ENCODE results near the gene DCLRE1C. TPM values are rescaled to one million over a fixed set of nuclear protein-coding genes. Genes with fewer than 3 reads are reported as not detected.
A peak's percentile ranks its signal among the peaks of the same experiment; 100 is the strongest.

DCLRE1C gene
- total and polyA plus RNA-seq, 9 of the 15 experiments (the other 6 are each of a cell fraction or from before 2014, with no cell fraction given) = 8.8 to 22.2 (median 13.9) TPM

DNA sequence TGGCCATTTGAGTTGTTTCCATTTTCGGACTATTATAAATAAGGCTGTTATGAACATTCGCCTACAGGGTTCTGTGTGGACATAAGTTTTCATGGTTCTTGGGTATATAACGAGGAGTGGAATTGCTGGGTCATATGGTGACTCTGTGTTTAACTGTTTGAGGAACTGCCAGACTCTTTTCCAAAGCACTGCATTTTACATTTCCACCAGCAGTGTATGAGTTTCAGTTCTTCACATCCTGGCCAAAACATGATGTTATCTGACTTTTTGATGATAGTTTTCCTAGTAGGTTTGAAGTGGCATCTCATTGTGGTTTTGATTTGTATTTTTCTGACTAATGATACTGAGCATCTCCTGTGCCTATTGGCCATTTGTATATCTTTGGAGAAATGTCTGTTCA lies 69.8 kb downstream of the DCLRE1C start:
- no peak overlapping the region for H3K4me2 ChIP-seq (ENCODE audit: insufficient read depth, low read length)
- intact Hi-C loops (cut with micrococcal nuclease) (loop anchor here (5.0 kb wide), 1 partner anchor 68 kb away; the partner anchor contains the start of gene DCLRE1C), in situ Hi-C loops (cut with MboI) (no loop called here)
- 82% methylated on average over 3 of the region's 3 CpGs for WGBS (ENCODE audit: insufficient coverage, low coverage, missing lambda C conversion rate)
- peak overlapping the region; percentile 30; the same call in 1 of the 3 replicates for H3K27ac ChIP-seq (ENCODE audit: extremely low read depth, low read depth, low read length)
- H3K36me3 ChIP-seq (ENCODE audit: control insufficient read depth, insufficient read depth, low read length) = peaks cover 62% of the 10 kb centered on the region
- H3K4me3 ChIP-seq = no peak overlapping the region
- ATAC-seq (no peak), FAIRE-seq (no peak), DNase-seq (ENCODE audit: extremely low read depth in 1 of 4, low spot score in 3 of 4) (no peak)
- H3K9me1 ChIP-seq (ENCODE audit: control insufficient read depth, insufficient read depth, low read length) = no peaks in the 10 kb centered on the region
- no peak overlapping the region for H2AFZ ChIP-seq (ENCODE audit: low read depth, low read length)
- POLR2A ChIA-PET = no interaction called here
- CTCF ChIA-PET (ENCODE audit: low intra/inter-chr PET ratio) = no interaction called here
- no peaks in the 10 kb centered on the region for H3K27me3 ChIP-seq (ENCODE audit: control insufficient read depth in 2 of 2, insufficient read depth in 2 of 2, low read length in 2 of 2)
- peaks cover 96% of the 10 kb centered on the region for H3K79me2 ChIP-seq (ENCODE audit: control insufficient read depth, insufficient read depth, low read length)
- H3K9ac ChIP-seq (ENCODE audit: insufficient read depth in 1 of 2, low read depth in 2 of 2, low read length in 2 of 2) = no peak overlapping the region
- H3K9me3 ChIP-seq (replicated peaks; ENCODE audit: control insufficient read depth, insufficient read depth, low read depth, low read length) = no peaks in the 10 kb centered on the region; the same call in 1 of the 2 replicates
- no TSS peak for BruUV-seq (replicated peaks)
- peaks cover 5 to 10% of the 10 kb centered on the region in 2 experiments; a peak in 4 of 5 replicates for H3K4me1 ChIP-seq (replicated peaks in 1 of 2; ENCODE audit: control insufficient read depth in 2 of 2, insufficient read depth in 2 of 2, low read length in 2 of 2)
- no peak for TF ChIP-seq RBM25 (IDR thresholded peaks at IDR 0.05; ENCODE audit: low read depth, low read length, severe bottlenecking)
- TF ChIP-seq, protein P1, sequence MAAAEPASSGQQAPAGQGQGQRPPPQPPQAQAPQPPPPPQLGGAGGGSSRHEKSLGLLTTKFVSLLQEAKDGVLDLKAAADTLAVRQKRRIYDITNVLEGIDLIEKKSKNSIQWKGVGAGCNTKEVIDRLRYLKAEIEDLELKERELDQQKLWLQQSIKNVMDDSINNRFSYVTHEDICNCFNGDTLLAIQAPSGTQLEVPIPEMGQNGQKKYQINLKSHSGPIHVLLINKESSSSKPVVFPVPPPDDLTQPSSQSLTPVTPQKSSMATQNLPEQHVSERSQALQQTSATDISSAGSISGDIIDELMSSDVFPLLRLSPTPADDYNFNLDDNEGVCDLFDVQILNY (CRISPR knock-in tag; IDR thresholded peaks at IDR 0.05) = no peak
- TF ChIP-seq, protein P2, sequence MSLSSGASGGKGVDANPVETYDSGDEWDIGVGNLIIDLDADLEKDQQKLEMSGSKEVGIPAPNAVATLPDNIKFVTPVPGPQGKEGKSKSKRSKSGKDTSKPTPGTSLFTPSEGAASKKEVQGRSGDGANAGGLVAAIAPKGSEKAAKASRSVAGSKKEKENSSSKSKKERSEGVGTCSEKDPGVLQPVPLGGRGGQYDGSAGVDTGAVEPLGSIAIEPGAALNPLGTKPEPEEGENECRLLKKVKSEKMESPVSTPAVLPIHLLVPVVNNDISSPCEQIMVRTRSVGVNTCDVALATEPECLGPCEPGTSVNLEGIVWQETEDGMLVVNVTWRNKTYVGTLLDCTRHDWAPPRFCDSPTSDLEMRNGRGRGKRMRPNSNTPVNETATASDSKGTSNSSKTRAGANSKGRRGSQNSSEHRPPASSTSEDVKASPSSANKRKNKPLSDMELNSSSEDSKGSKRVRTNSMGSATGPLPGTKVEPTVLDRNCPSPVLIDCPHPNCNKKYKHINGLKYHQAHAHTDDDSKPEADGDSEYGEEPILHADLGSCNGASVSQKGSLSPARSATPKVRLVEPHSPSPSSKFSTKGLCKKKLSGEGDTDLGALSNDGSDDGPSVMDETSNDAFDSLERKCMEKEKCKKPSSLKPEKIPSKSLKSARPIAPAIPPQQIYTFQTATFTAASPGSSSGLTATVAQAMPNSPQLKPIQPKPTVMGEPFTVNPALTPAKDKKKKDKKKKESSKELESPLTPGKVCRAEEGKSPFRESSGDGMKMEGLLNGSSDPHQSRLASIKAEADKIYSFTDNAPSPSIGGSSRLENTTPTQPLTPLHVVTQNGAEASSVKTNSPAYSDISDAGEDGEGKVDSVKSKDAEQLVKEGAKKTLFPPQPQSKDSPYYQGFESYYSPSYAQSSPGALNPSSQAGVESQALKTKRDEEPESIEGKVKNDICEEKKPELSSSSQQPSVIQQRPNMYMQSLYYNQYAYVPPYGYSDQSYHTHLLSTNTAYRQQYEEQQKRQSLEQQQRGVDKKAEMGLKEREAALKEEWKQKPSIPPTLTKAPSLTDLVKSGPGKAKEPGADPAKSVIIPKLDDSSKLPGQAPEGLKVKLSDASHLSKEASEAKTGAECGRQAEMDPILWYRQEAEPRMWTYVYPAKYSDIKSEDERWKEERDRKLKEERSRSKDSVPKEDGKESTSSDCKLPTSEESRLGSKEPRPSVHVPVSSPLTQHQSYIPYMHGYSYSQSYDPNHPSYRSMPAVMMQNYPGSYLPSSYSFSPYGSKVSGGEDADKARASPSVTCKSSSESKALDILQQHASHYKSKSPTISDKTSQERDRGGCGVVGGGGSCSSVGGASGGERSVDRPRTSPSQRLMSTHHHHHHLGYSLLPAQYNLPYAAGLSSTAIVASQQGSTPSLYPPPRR (CRISPR knock-in tag; IDR thresholded peaks at IDR 0.05; ENCODE audit: borderline replicate concordance) = no peak
- TF ChIP-seq ZNF384 (IDR thresholded peaks at IDR 0.05; ENCODE audit: low read depth, low read length) = no peak
- TF ChIP-seq, protein P3, sequence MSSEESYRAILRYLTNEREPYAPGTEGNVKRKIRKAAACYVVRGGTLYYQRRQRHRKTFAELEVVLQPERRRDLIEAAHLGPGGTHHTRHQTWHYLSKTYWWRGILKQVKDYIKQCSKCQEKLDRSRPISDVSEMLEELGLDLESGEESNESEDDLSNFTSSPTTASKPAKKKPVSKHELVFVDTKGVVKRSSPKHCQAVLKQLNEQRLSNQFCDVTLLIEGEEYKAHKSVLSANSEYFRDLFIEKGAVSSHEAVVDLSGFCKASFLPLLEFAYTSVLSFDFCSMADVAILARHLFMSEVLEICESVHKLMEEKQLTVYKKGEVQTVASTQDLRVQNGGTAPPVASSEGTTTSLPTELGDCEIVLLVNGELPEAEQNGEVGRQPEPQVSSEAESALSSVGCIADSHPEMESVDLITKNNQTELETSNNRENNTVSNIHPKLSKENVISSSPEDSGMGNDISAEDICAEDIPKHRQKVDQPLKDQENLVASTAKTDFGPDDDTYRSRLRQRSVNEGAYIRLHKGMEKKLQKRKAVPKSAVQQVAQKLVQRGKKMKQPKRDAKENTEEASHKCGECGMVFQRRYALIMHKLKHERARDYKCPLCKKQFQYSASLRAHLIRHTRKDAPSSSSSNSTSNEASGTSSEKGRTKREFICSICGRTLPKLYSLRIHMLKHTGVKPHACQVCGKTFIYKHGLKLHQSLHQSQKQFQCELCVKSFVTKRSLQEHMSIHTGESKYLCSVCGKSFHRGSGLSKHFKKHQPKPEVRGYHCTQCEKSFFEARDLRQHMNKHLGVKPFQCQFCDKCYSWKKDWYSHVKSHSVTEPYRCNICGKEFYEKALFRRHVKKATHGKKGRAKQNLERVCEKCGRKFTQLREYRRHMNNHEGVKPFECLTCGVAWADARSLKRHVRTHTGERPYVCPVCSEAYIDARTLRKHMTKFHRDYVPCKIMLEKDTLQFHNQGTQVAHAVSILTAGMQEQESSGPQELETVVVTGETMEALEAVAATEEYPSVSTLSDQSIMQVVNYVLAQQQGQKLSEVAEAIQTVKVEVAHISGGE (CRISPR knock-in tag; IDR thresholded peaks at IDR 0.05) = no peak
- TF ChIP-seq SPI1 (IDR thresholded peaks at IDR 0.05; ENCODE audit: borderline replicate concordance, low read depth, low read length) = peak; percentile 67; the same call in 1 of the 2 replicates
- TF ChIP-seq NFE2 (IDR thresholded peaks at IDR 0.05; ENCODE audit: low read depth) = peak; percentile 34; the same call in 1 of the 2 replicates
- no peak for TF ChIP-seq FOXJ2 (tag; IDR thresholded peaks at IDR 0.05)
- H4K20me1 ChIP-seq (replicated peaks; ENCODE audit: control insufficient read depth, insufficient read depth, low read length) = peaks cover 17% of the 10 kb centered on the region
